ENCODE results near the gene PCDHGA1.
"Not testable (repeated sequence)": the region's sequence is repeated elsewhere in the genome, so short reads cannot be mapped to it uniquely, and the experiment has no call there.

The PCDHGA1 gene

GRCh38 chr5:141382469-141383294 lies 52.4 kb downstream of the PCDHGA1 start, which contains the start of gene PCDHGA7:
Gene PCDHGA7 (plus strand): TSS chr5:141382742. CDS start chr5:141382900, 158 bp downstream.
- no peak for DNase-seq
- TF ChIP-seq GATA1 (IDR thresholded peaks at IDR 0.05; ENCODE audit: low read depth, low read length) (no peak), POLR2A (IDR thresholded peaks at IDR 0.05; ENCODE audit: low read length) (no peak)

- DNase-seq = no peak
- TF ChIP-seq GATA1 (IDR thresholded peaks at IDR 0.05; ENCODE audit: low read depth, low read length) (no peak), POLR2A (IDR thresholded peaks at IDR 0.05; ENCODE audit: low read length) (no peak)
Measured at GRCh38 chr5:141383345-141383744, 53.0 kb downstream of the PCDHGA1 start.

- no peak for DNase-seq
- TF ChIP-seq GATA1 (IDR thresholded peaks at IDR 0.05; ENCODE audit: low read depth, low read length) = no peak
- no peak for TF ChIP-seq POLR2A (IDR thresholded peaks at IDR 0.05; ENCODE audit: low read length)
Measured at GRCh38 chr5:141384471-141385267, 54.4 kb downstream of the PCDHGA1 start.

- peak in 1 of 2 experiments; percentile 12 for DNase-seq
Measured at GRCh38 chr5:141387557-141388311, 57.4 kb downstream of the PCDHGA1 start, which contains the start of gene PCDHGB4. Gene PCDHGB4 (plus strand): TSS chr5:141387698. CDS start chr5:141387885, 187 bp downstream.

- no peak for DNase-seq
- TF ChIP-seq GATA1 (IDR thresholded peaks at IDR 0.05; ENCODE audit: low read depth, low read length) = no peak
- TF ChIP-seq POLR2A (IDR thresholded peaks at IDR 0.05; ENCODE audit: low read length) = no peak
Measured at GRCh38 chr5:141388661-141389060, 58.3 kb downstream of the PCDHGA1 start.

GRCh38 chr5:141389153-141390042 lies 59.1 kb downstream of the PCDHGA1 start:
- TF ChIP-seq POLR2A (IDR thresholded peaks at IDR 0.05; ENCODE audit: low read length) = no peak
- no peak for TF ChIP-seq GATA1 (IDR thresholded peaks at IDR 0.05; ENCODE audit: low read depth, low read length)
- no peak for DNase-seq

- DNase-seq = no peak
Measured at GRCh38 chr5:141392429-141393198, 62.3 kb downstream of the PCDHGA1 start, which contains the start of gene PCDHGA8. Gene PCDHGA8 (plus strand): TSS chr5:141392633. CDS start chr5:141392814, 181 bp downstream.

GRCh38 chr5:141393267-141393666 lies 63.0 kb downstream of the PCDHGA1 start:
- no peak for DNase-seq
- no peak for TF ChIP-seq POLR2A (IDR thresholded peaks at IDR 0.05; ENCODE audit: low read length)
- TF ChIP-seq GATA1 (IDR thresholded peaks at IDR 0.05; ENCODE audit: low read depth, low read length) = no peak

More at GRCh38 chr5:141392429-141393198, 62.3 kb downstream of the PCDHGA1 start, which contains the start of gene PCDHGA8:
- TF ChIP-seq POLR2A (IDR thresholded peaks at IDR 0.05; ENCODE audit: low read length) (no peak), GATA1 (IDR thresholded peaks at IDR 0.05; ENCODE audit: low read depth, low read length) (no peak)

GRCh38 chr5:141394401-141395187 lies 64.3 kb downstream of the PCDHGA1 start:
- not testable (repeated sequence) for DNase-seq

- peak; percentile 13 to 21 for DNase-seq
Measured at GRCh38 chr5:141397756-141398551, 67.6 kb downstream of the PCDHGA1 start, which contains the start of gene PCDHGB5. Gene PCDHGB5 (plus strand): TSS chr5:141397947. CDS start chr5:141398128, 181 bp downstream.

GRCh38 chr5:141398608-141399007 lies 68.3 kb downstream of the PCDHGA1 start:
- no peak for TF ChIP-seq GATA1 (IDR thresholded peaks at IDR 0.05; ENCODE audit: low read depth, low read length)
- no peak for TF ChIP-seq POLR2A (IDR thresholded peaks at IDR 0.05; ENCODE audit: low read length)
- DNase-seq = no peak
